Vagina (tissue), 2 donors: Measurements from ENCODE around the gene TPP2.

Experiments
- POLR2A ChIP-seq, 2 donors: fragments of 450-650 bp; IDR thresholded peaks; one replicate each; pipeline ENCODE4 v1.6.1; 2017; ENCODE audit warnings: antibody characterized with exemption in 2 of 2, mild to moderate bottlenecking in 2 of 2, moderate library complexity in 2 of 2
- TF ChIP-seq, protein P1 (sequence below), 3 experiments: fragments of 450-650 bp in 2 of 3; fragments of 200-600 bp in 1 of 3; sonication (generic) in 1 of 3; IDR thresholded peaks; one replicate each; pipeline ENCODE4 v1.5.1; 2017 to 2019; ENCODE audit warnings: antibody characterized with exemption in 3 of 3, mild to moderate bottlenecking in 2 of 3, moderate library complexity in 2 of 3

GRCh38 chr13:102694937-102695336 is 98.2 kb downstream of the TPP2 start, which contains the start of gene METTL21C:
- TF ChIP-seq, protein P1, sequence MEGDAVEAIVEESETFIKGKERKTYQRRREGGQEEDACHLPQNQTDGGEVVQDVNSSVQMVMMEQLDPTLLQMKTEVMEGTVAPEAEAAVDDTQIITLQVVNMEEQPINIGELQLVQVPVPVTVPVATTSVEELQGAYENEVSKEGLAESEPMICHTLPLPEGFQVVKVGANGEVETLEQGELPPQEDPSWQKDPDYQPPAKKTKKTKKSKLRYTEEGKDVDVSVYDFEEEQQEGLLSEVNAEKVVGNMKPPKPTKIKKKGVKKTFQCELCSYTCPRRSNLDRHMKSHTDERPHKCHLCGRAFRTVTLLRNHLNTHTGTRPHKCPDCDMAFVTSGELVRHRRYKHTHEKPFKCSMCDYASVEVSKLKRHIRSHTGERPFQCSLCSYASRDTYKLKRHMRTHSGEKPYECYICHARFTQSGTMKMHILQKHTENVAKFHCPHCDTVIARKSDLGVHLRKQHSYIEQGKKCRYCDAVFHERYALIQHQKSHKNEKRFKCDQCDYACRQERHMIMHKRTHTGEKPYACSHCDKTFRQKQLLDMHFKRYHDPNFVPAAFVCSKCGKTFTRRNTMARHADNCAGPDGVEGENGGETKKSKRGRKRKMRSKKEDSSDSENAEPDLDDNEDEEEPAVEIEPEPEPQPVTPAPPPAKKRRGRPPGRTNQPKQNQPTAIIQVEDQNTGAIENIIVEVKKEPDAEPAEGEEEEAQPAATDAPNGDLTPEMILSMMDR (IDR thresholded peaks at IDR 0.05) = no peak
- no peak for TF ChIP-seq POLR2A (IDR thresholded peaks at IDR 0.05)
